K562 (cell line): ENCODE data around the gene DDIT3. TPM values are rescaled to one million over a fixed set of nuclear protein-coding genes. Genes with fewer than 3 reads are reported as not detected.
A peak's percentile ranks its signal among the peaks of the same experiment; 100 is the strongest.

ENCODE experiments used
- ASH1L ChIP-seq: fragments of 450-650 bp; IDR thresholded peaks from 2 replicates; pipeline ENCODE4 v1.6.1; 2018; ENCODE audit warnings: borderline replicate concordance, mild to moderate bottlenecking, low read depth; ENCODE audit not compliant: partially characterized antibody
- BRF1 ChIP-seq: IDR thresholded peaks from 3 replicates; pipeline ENCODE4 v1.6.1; 2011; ENCODE audit warnings: borderline replicate concordance, mild to moderate bottlenecking; ENCODE audit not compliant: insufficient read length; ENCODE audit errors: extremely low read depth
- DMBX1 ChIP-seq: fragments of 250-450 bp; sonication (Bioruptor Pico); IDR thresholded peaks from 2 replicates; pipeline ENCODE4 v1.8.0; 2022; ENCODE audit warnings: inconsistent platforms, mild to moderate bottlenecking, moderate library complexity, borderline replicate concordance
- ETV1 ChIP-seq: fragments of 450-650 bp; conservative IDR thresholded peaks from 2 replicates; pipeline ENCODE4 v1.6.1; 2016; ENCODE audit warnings: missing genetic modification characterization, control low read depth, low read depth, missing compliant biosample characterization
- GTF2F1 ChIP-seq: IDR thresholded peaks from 2 replicates; pipeline ENCODE4 v1.6.1; 2011; ENCODE audit warnings: low read depth, low read length, improper control_type of control experiment
- HCFC1 ChIP-seq: IDR thresholded peaks from 2 replicates; pipeline ENCODE4 v1.6.1; 2012; ENCODE audit warnings: low read depth, low read length, improper control_type of control experiment
- JUN ChIP-seq, 2 experiments: sonication (generic) in 1 of 2; formaldehyde crosslinking in 1 of 2; IDR thresholded peaks; 2 replicates each; pipeline versions ENCODE4 v1.6.1 to v1.8.0; 2012 to 2022; ENCODE audit warnings: borderline replicate concordance in 2 of 2, mild to moderate bottlenecking in 2 of 2, improper control_type of control experiment in 1 of 2, low read depth in 1 of 2, low read length in 1 of 2, missing genetic modification reagents in 1 of 2
- KDM2B ChIP-seq: fragments of 250-450 bp; sonication (Bioruptor Pico); IDR thresholded peaks from 2 replicates; pipeline ENCODE4 v1.8.0; 2021; ENCODE audit warnings: mild to moderate bottlenecking, moderate library complexity
- POLR2AphosphoS2 ChIP-seq: IDR thresholded peaks from 2 replicates; pipeline ENCODE4 v1.6.1; 2012; ENCODE audit warnings: low read length, improper control_type of control experiment
- RBFOX2 ChIP-seq: fragments of 200-400 bp; formaldehyde crosslinking; IDR thresholded peaks from 2 replicates; pipeline ENCODE4 v1.6.1; 2017; ENCODE audit warnings: low read depth, mild to moderate bottlenecking, low read length, moderate library complexity
- RFX7 ChIP-seq: fragments of 250-450 bp; sonication (Bioruptor Pico); IDR thresholded peaks from 2 replicates; pipeline ENCODE4 v1.5.1; 2021; ENCODE audit warnings: mild to moderate bottlenecking
- RNF2 ChIP-seq: sonication (generic); IDR thresholded peaks from 2 replicates; pipeline ENCODE4 v1.6.1; 2016
- TAL1 ChIP-seq: fragments of 450-650 bp; IDR thresholded peaks from 2 replicates; pipeline ENCODE4 v1.6.1; 2016; ENCODE audit warnings: mild to moderate bottlenecking
- ZNF263 ChIP-seq: sonication (generic); formaldehyde crosslinking; IDR thresholded peaks from 2 replicates; pipeline ENCODE4 v1.8.0; 2022; ENCODE audit warnings: mild to moderate bottlenecking, missing genetic modification reagents, borderline replicate concordance
- ZNF324 ChIP-seq: fragments of 250-450 bp; sonication (Bioruptor Pico); IDR thresholded peaks from 2 replicates; pipeline ENCODE4 v1.4.0; 2020; ENCODE audit warnings: mild to moderate bottlenecking
- ZNF347 ChIP-seq: fragments of 450-650 bp; formaldehyde crosslinking; IDR thresholded peaks from 2 replicates; pipeline ENCODE4 v1.4.0; 2020; ENCODE audit warnings: low read depth, mild to moderate bottlenecking, moderate library complexity
- ZNF384 ChIP-seq: IDR thresholded peaks from 2 replicates; pipeline ENCODE4 v1.6.1; 2012; ENCODE audit warnings: low read depth, low read length, improper control_type of control experiment
- ZNF408 ChIP-seq: fragments of 250-450 bp; sonication (Bioruptor Pico); IDR thresholded peaks from 2 replicates; pipeline ENCODE4 v1.4.0; 2020; ENCODE audit warnings: low read depth, mild to moderate bottlenecking, moderate library complexity
- ZNF507 ChIP-seq: conservative IDR thresholded peaks from 2 replicates; pipeline ENCODE4 v1.6.1; 2017; ENCODE audit warnings: missing genetic modification characterization, missing compliant biosample characterization
- ZNF76 ChIP-seq: fragments of 250-450 bp; sonication (Bioruptor Pico); IDR thresholded peaks from 2 replicates; pipeline ENCODE4 v1.4.0; 2020; ENCODE audit warnings: mild to moderate bottlenecking, moderate library complexity, borderline replicate concordance
- polyA plus RNA-seq, 8 experiments: library from polyadenylated mRNA; depleted of rRNA in 4 of 8; stranded (reverse) in 5 of 8; unstranded in 3 of 8; fragments of >200 nt; fragmentation: Nextera tagmentation in 2 of 8; fragmentation: Illumina TruSeq in 1 of 8; extraction: Ambion mirVana in 2 of 8; extraction: Trizol in 1 of 8; gene quantifications; 2 replicates each; pipeline versions ENCODE4 v1.2.1 to v1.2.3, GENCODE V29; 2011 to 2014; ENCODE audit warnings: inconsistent platforms in 1 of 8, missing spikeins in 1 of 8
- total RNA-seq, 7 experiments: library from RNA; depleted of rRNA in 6 of 7; stranded (reverse); fragments of >200 nt in 6 of 7; fragmentation: Illumina TruSeq in 2 of 7; extraction: Trizol in 2 of 7; gene quantifications; 2 replicates each; pipeline versions ENCODE4 v1.2.1 to v1.2.3, GENCODE V29; 2011 to 2021; ENCODE audit warnings: low replicate concordance in 1 of 7
- TF ChIP-seq, protein P1 (sequence below), 3 experiments: IDR thresholded peaks in 2 of 3; conservative IDR thresholded peaks in 1 of 3; 2 replicates each; pipeline ENCODE4 v1.5.1; 2011 to 2012; ENCODE audit warnings: low read length in 3 of 3, mild to moderate bottlenecking in 3 of 3, control low read depth in 2 of 3, improper control_type of control experiment in 1 of 3, inconsistent platforms in 1 of 3, low read depth in 1 of 3, mixed read lengths in 1 of 3, moderate library complexity in 1 of 3; ENCODE audit not compliant: insufficient read depth in 2 of 3
- TF ChIP-seq, protein P2 (sequence below): fragments of 250-450 bp; sonication (Bioruptor Pico); IDR thresholded peaks from 2 replicates; pipeline ENCODE4 v1.4.0; 2020; ENCODE audit warnings: mild to moderate bottlenecking

Gene DDIT3
- total and polyA plus RNA-seq, 9 of the 15 experiments (the other 6 are each of a cell fraction or from before 2014, with no cell fraction given): 59.1 to 272 (median 89.9) TPM

DNA sequence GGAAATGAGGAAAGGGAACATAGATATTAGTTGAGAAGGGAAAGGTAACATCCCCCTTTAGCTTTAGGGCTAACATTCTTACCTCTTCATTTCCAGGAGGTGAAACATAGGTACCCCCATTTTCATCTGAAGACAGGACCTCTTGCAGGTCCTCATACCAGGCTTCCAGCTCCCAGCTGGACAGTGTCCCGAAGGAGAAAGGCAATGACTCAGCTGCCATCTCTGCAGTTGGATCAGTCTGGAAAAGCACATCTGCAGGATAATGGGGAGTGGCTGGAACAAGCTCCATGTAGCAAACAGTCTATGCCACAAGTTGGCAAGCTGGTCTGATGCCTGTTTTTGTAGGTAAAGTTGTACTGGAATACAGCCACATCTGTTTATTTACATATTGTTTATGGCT, 3.1 kb downstream of the DDIT3 start (continued):
- TF ChIP-seq, protein P1, sequence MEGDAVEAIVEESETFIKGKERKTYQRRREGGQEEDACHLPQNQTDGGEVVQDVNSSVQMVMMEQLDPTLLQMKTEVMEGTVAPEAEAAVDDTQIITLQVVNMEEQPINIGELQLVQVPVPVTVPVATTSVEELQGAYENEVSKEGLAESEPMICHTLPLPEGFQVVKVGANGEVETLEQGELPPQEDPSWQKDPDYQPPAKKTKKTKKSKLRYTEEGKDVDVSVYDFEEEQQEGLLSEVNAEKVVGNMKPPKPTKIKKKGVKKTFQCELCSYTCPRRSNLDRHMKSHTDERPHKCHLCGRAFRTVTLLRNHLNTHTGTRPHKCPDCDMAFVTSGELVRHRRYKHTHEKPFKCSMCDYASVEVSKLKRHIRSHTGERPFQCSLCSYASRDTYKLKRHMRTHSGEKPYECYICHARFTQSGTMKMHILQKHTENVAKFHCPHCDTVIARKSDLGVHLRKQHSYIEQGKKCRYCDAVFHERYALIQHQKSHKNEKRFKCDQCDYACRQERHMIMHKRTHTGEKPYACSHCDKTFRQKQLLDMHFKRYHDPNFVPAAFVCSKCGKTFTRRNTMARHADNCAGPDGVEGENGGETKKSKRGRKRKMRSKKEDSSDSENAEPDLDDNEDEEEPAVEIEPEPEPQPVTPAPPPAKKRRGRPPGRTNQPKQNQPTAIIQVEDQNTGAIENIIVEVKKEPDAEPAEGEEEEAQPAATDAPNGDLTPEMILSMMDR (IDR thresholded peaks at IDR 0.05 in 2 of 3, conservative IDR thresholded peaks at IDR 0.05 in 1 of 3; ENCODE audit: insufficient read depth in 2 of 3, low read depth in 1 of 3, low read length in 3 of 3): no peak
- TF ChIP-seq, protein P2, sequence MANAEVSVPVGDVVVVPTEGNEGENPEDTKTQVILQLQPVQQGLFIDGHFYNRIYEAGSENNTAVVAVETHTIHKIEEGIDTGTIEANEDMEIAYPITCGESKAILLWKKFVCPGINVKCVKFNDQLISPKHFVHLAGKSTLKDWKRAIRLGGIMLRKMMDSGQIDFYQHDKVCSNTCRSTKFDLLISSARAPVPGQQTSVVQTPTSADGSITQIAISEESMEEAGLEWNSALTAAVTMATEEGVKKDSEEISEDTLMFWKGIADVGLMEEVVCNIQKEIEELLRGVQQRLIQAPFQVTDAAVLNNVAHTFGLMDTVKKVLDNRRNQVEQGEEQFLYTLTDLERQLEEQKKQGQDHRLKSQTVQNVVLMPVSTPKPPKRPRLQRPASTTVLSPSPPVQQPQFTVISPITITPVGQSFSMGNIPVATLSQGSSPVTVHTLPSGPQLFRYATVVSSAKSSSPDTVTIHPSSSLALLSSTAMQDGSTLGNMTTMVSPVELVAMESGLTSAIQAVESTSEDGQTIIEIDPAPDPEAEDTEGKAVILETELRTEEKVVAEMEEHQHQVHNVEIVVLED (CRISPR knock-in tag): no peak
- TF ChIP-seq KDM2B (no peak), ZNF76 (CRISPR knock-in tag) (no peak), ASH1L (no peak), GTF2F1 (no peak), ZNF507 (tag) (no peak), JUN (IDR thresholded peaks at IDR 0.05; ENCODE audit: borderline replicate concordance, low read depth, low read length) (no peak), JUN (CRISPR knock-in tag; IDR thresholded peaks at IDR 0.05; ENCODE audit: borderline replicate concordance) (no peak), HCFC1 (no peak), RFX7 (CRISPR knock-in tag) (no peak), ZNF324 (CRISPR knock-in tag) (no peak), ZNF408 (no peak), POLR2AphosphoS2 (peak; percentile 77), ZNF263 (CRISPR knock-in tag) (0 out of 2 replicates have a peak, but pooled peaks have one; percentile 2), DMBX1 (CRISPR knock-in tag) (no peak), RNF2 (no peak), ETV1 (tag) (no peak), ZNF384 (no peak), RBFOX2 (0 out of 2 replicates have a peak, but pooled peaks have one; percentile 32), TAL1 (no peak), ZNF347 (CRISPR knock-in tag) (no peak), BRF1 (no peak)
